IMR-90 (cell line): Measurements from ENCODE around the gene APOC1. TPM values are rescaled to one million over a fixed set of nuclear protein-coding genes. Genes with fewer than 3 reads are reported as not detected.

Experiments used
- ATAC-seq: fragments of 200-7000 bp; cut with Tn5 transposase; 2 replicates; pipeline ENCODE4 v1.9.1; 2020; ENCODE audit warnings: low read depth, mild to moderate bottlenecking, moderate library complexity
- BruUV-seq: library from RNA; stranded (reverse); fragments of 400-500 nt; replicated peaks from 2 replicates; lab custom pipeline; 2021; lab: Mats Ljungman, UMichigan
- CTCF ChIA-PET: fragments of 300-600 bp; formaldehyde crosslinking; extraction: SDS; loops from one replicate; lab custom pipeline; 2021; ENCODE audit warnings: antibody characterized with exemption; lab: Yijun Ruan, JAX
- POLR2A ChIA-PET: fragments of 300-600 bp; sonication (Branson Sonifier 250); formaldehyde crosslinking; loops from one replicate; lab custom pipeline; 2022; ENCODE audit warnings: antibody characterized with exemption; ENCODE audit not compliant: unreplicated experiment; lab: Charles Lee
- DNase-seq: peaks from one replicate; pipeline ENCODE4 v3.0.0; 2013
- H2AFZ ChIP-seq: replicated peaks from 2 replicates; pipeline ENCODE3; 2013; ENCODE audit warnings: low read length, mild to moderate bottlenecking; ENCODE audit not compliant: poor library complexity
- H2AK5ac ChIP-seq: 2 replicates; pipeline ENCODE4 v1.6.1; 2013; ENCODE audit warnings: low read depth, low read length, inconsistent platforms
- H2AK9ac ChIP-seq: replicated peaks from 2 replicates; pipeline ENCODE3; 2013; ENCODE audit warnings: mild to moderate bottlenecking, low read depth, low read length, moderate library complexity; ENCODE audit not compliant: poor library complexity
- H2BK120ac ChIP-seq: 2 replicates; pipeline ENCODE4 v1.6.1; 2013; ENCODE audit warnings: low read depth, low read length, inconsistent platforms
- H2BK15ac ChIP-seq: 3 replicates; pipeline ENCODE4 v1.6.1; 2013; ENCODE audit warnings: low read depth, low read length, inconsistent platforms
- H2BK20ac ChIP-seq: 2 replicates; pipeline ENCODE4 v1.6.1; 2013; ENCODE audit warnings: low read depth, mild to moderate bottlenecking, inconsistent platforms, low read length, moderate library complexity
- H2BK5ac ChIP-seq: 2 replicates; pipeline ENCODE4 v1.6.1; 2013; ENCODE audit warnings: mild to moderate bottlenecking, low read depth, low read length, inconsistent platforms; ENCODE audit not compliant: poor library complexity, severe bottlenecking
- H3K14ac ChIP-seq: replicated peaks from 2 replicates; pipeline ENCODE4 v1.6.1; 2013; ENCODE audit warnings: low read depth, low read length, inconsistent platforms
- H3K18ac ChIP-seq: 2 replicates; pipeline ENCODE4 v1.6.1; 2013; ENCODE audit warnings: low read depth, low read length, control low read depth
- H3K23ac ChIP-seq: 2 replicates; pipeline ENCODE4 v1.6.1; 2013; ENCODE audit warnings: low read depth, low read length, inconsistent platforms
- H3K27ac ChIP-seq: 2 replicates; pipeline ENCODE4 v1.5.1; 2013; ENCODE audit warnings: mild to moderate bottlenecking, control low read depth, low read length; ENCODE audit not compliant: insufficient read depth
- H3K27me3 ChIP-seq: 2 replicates; pipeline ENCODE4 v1.6.1; 2013; ENCODE audit warnings: low read length; ENCODE audit not compliant: control insufficient read depth, insufficient read depth
- H3K36me3 ChIP-seq: 2 replicates; pipeline ENCODE4 v1.6.1; 2013; ENCODE audit warnings: low read length, mixed read lengths; ENCODE audit not compliant: control insufficient read depth, insufficient read depth
- H3K4ac ChIP-seq: 2 replicates; pipeline ENCODE4 v1.6.1; 2013; ENCODE audit warnings: low read depth, low read length, inconsistent platforms
- H3K4me1 ChIP-seq: 2 replicates; pipeline ENCODE4 v1.6.1; 2013; ENCODE audit warnings: low read length, mixed read lengths; ENCODE audit not compliant: control insufficient read depth, insufficient read depth
- H3K4me2 ChIP-seq: 2 replicates; pipeline ENCODE4 v1.6.1; 2013; ENCODE audit warnings: low read depth, mild to moderate bottlenecking, control low read depth, low read length, moderate library complexity
- H3K4me3 ChIP-seq: 2 replicates; pipeline ENCODE4 v1.5.1; 2013; ENCODE audit warnings: low read depth, mild to moderate bottlenecking, control low read depth, low read length, moderate library complexity; ENCODE audit not compliant: insufficient read depth
- H3K56ac ChIP-seq: 2 replicates; pipeline ENCODE4 v1.6.1; 2013; ENCODE audit warnings: low read length, inconsistent platforms; ENCODE audit not compliant: insufficient read depth; ENCODE audit errors: extremely low read depth
- H3K79me1 ChIP-seq, 2 experiments: 2 replicates each; pipeline ENCODE4 v1.6.1; 2013; ENCODE audit warnings: low read length in 2 of 2, inconsistent platforms in 1 of 2, low read depth in 1 of 2
- H3K9ac ChIP-seq: 2 replicates; pipeline ENCODE4 v1.6.1; 2013; ENCODE audit warnings: low read depth, low read length, control low read depth
- H3K9me1 ChIP-seq: 2 replicates; pipeline ENCODE4 v1.6.1; 2013; ENCODE audit warnings: low read length, inconsistent platforms; ENCODE audit not compliant: insufficient read depth
- H3K9me3 ChIP-seq: 2 replicates; pipeline ENCODE4 v1.6.1; 2013; ENCODE audit warnings: low read length; ENCODE audit not compliant: control insufficient read depth, insufficient read depth
- H4K20me1 ChIP-seq: 2 replicates; pipeline ENCODE4 v1.6.1; 2013; ENCODE audit warnings: low read length, inconsistent platforms; ENCODE audit not compliant: insufficient read depth
- H4K5ac ChIP-seq: 2 replicates; pipeline ENCODE4 v1.6.1; 2013; ENCODE audit warnings: mild to moderate bottlenecking, low read depth, low read length, control low read depth
- H4K8ac ChIP-seq, 2 experiments: 2 replicates each; pipeline ENCODE4 v1.6.1; 2013; ENCODE audit warnings: low read depth in 2 of 2, low read length in 2 of 2, control low read depth in 1 of 2, inconsistent platforms in 1 of 2
- H4K91ac ChIP-seq: 2 replicates; pipeline ENCODE4 v1.6.1; 2013; ENCODE audit warnings: low read depth, low read length, inconsistent platforms; ENCODE audit not compliant: insufficient read depth
- BHLHE40 ChIP-seq: fragments of 150-350 bp; IDR thresholded peaks from 2 replicates; pipeline ENCODE4 v1.6.1; 2016; ENCODE audit warnings: mild to moderate bottlenecking, low read depth, low read length
- CEBPB ChIP-seq: IDR thresholded peaks from 2 replicates; pipeline ENCODE4 v1.6.1; 2012; ENCODE audit warnings: low read depth, low read length, improper control_type of control experiment
- CHD1 ChIP-seq: IDR thresholded peaks from 2 replicates; pipeline ENCODE4 v1.6.1; 2012; ENCODE audit warnings: low read depth, low read length, improper control_type of control experiment
- CTCF ChIP-seq: conservative IDR thresholded peaks from 2 replicates; pipeline ENCODE4 v1.5.1; 2012; ENCODE audit warnings: mild to moderate bottlenecking, low read depth, low read length, improper control_type of control experiment
- FOS ChIP-seq: fragments of 150-350 bp; IDR thresholded peaks from 2 replicates; pipeline ENCODE4 v1.6.1; 2016; ENCODE audit warnings: low read depth, low read length
- MAFK ChIP-seq: IDR thresholded peaks from 2 replicates; pipeline ENCODE4 v1.6.1; 2012; ENCODE audit warnings: low read depth, low read length, improper control_type of control experiment
- MAZ ChIP-seq: IDR thresholded peaks from 2 replicates; pipeline ENCODE4 v1.6.1; 2012; ENCODE audit warnings: low read depth, mild to moderate bottlenecking, low read length, improper control_type of control experiment, moderate library complexity, borderline replicate concordance
- NFE2L2 ChIP-seq: fragments of 150-350 bp; IDR thresholded peaks from 2 replicates; pipeline ENCODE4 v1.6.1; 2016; ENCODE audit warnings: low read depth, mild to moderate bottlenecking, low read length
- POLR2A ChIP-seq: IDR thresholded peaks from 2 replicates; pipeline ENCODE4 v1.6.1; 2012; ENCODE audit warnings: mild to moderate bottlenecking, low read depth, low read length
- RCOR1 ChIP-seq: IDR thresholded peaks from 2 replicates; pipeline ENCODE4 v1.6.1; 2012; ENCODE audit warnings: mild to moderate bottlenecking, low read length, improper control_type of control experiment; ENCODE audit not compliant: insufficient replicate concordance
- RFX5 ChIP-seq: IDR thresholded peaks from 2 replicates; pipeline ENCODE4 v1.8.0; 2012; ENCODE audit warnings: low read depth, mild to moderate bottlenecking, low read length, moderate library complexity
- SMC3 ChIP-seq: fragments of 150-350 bp; IDR thresholded peaks from 2 replicates; pipeline ENCODE4 v1.6.1; 2016; ENCODE audit warnings: low read depth, mild to moderate bottlenecking, antibody characterized with exemption, low read length, moderate library complexity
- USF2 ChIP-seq: fragments of 150-350 bp; IDR thresholded peaks from 2 replicates; pipeline ENCODE4 v1.6.1; 2017; ENCODE audit warnings: mild to moderate bottlenecking, antibody characterized with exemption, low read length, low read depth
- WGBS, 2 experiments: methylation state at CpG; one replicate each; pipeline versions ENCODE4 v1.1.5 to v1.1.7; 2013; ENCODE audit warnings: missing lambda C conversion rate in 2 of 2; ENCODE audit not compliant: insufficient read length in 1 of 2; ENCODE audit errors: extremely low coverage in 2 of 2; 5-methylcytosine and 5-hydroxymethylcytosine counted together
- dilution Hi-C: fragments of 300-500 bp; cut with HindIII; formaldehyde crosslinking; loops from one replicate; pipeline ENCODE4 v1.14.3; 2018; ENCODE audit warnings: low sequenced_read_pairs; ENCODE audit not compliant: unreplicated experiment
- in situ Hi-C: fragments of 300-500 bp; cut with MboI; formaldehyde crosslinking; loops from 3 replicates; pipeline ENCODE4 v1.14.3; 2019; ENCODE audit warnings: low sequenced_read_pairs, inconsistent platforms, mixed read lengths
- intact Hi-C: fragments of 100-400 bp; cut with micrococcal nuclease; formaldehyde crosslinking; loops from 2 replicates; pipeline ENCODE4 v1.10.0; 2022
- polyA plus RNA-seq, 3 experiments: library from polyadenylated mRNA; depleted of rRNA; stranded (reverse); fragments of >200 nt; gene quantifications; 2 replicates each; pipeline ENCODE4 v1.2.3, GENCODE V29; 2012; ENCODE audit warnings: low replicate concordance in 1 of 3
- total RNA-seq: library from RNA; depleted of rRNA; stranded (reverse); fragments of >200 nt; gene quantifications from 2 replicates; pipeline ENCODE4 v1.2.3, GENCODE V29; 2012

Gene APOC1
- total and polyA plus RNA-seq, 2 of the 4 experiments (the other 2 are of a cell fraction) = 1.1 TPM; not detected in 1

GRCh38 chr19:44872661-44873060, 41.7 kb upstream of the APOC1 start:
- peaks cover 2% of the 10 kb centered on the region; the same call in 1 of the 2 replicates for H3K4me1 ChIP-seq
- H2BK120ac ChIP-seq = no peak overlapping the region
- peaks cover 8% of the 10 kb centered on the region; the same call in 1 of the 2 replicates for H3K9me1 ChIP-seq
- WGBS, 2 experiments = 14% methylated on average over 1 of the region's 4 CpGs; no CpG with 5 or more reads in 1 of the 2 experiments
- POLR2A ChIA-PET = no interaction called here
- no peak overlapping the region for H3K9ac ChIP-seq
- no peak overlapping the region for H3K27ac ChIP-seq
- ATAC-seq (no peak), DNase-seq (no peak)
- no peak overlapping the region for H3K4ac ChIP-seq
- H3K27me3 ChIP-seq = no peaks in the 10 kb centered on the region
- no peak for TF ChIP-seq FOS
- no peak for TF ChIP-seq SMC3
- TF ChIP-seq CEBPB = no peak
- no peak for TF ChIP-seq RFX5
- TF ChIP-seq CTCF = no peak
- TF ChIP-seq POLR2A = no peak
- no peak for TF ChIP-seq NFE2L2
- no peak for TF ChIP-seq RCOR1
- no peak for TF ChIP-seq USF2
- no peak for TF ChIP-seq MAZ
- TF ChIP-seq BHLHE40 = no peak
- no peak for TF ChIP-seq MAFK
- TF ChIP-seq CHD1 = no peak
- H3K18ac ChIP-seq = no peak overlapping the region
- CTCF ChIA-PET = no interaction called here
- H3K4me3 ChIP-seq = no peak overlapping the region
- H2AFZ ChIP-seq = no peak overlapping the region
- H3K14ac ChIP-seq = no peak overlapping the region
- no TSS peak for BruUV-seq
- H3K56ac ChIP-seq = no peak overlapping the region
- no peak overlapping the region for H3K4me2 ChIP-seq
- H2BK15ac ChIP-seq = no peak overlapping the region
- no peak overlapping the region for H4K8ac ChIP-seq
- in situ Hi-C loops = no loop called here
- dilution Hi-C loops = no loop called here
- no peak overlapping the region for H2BK5ac ChIP-seq
- H4K91ac ChIP-seq = no peak overlapping the region
- H4K20me1 ChIP-seq = peaks cover 32% of the 10 kb centered on the region
- no peak overlapping the region for H2AK5ac ChIP-seq
- peaks cover 30 to 84% of the 10 kb centered on the region in 2 experiments for H3K79me1 ChIP-seq
- H3K36me3 ChIP-seq = peaks cover 76% of the 10 kb centered on the region
- H2AK9ac ChIP-seq = no peak overlapping the region
- H4K5ac ChIP-seq = no peak overlapping the region
- no peaks in the 10 kb centered on the region for H3K9me3 ChIP-seq
- no peak overlapping the region for H2BK20ac ChIP-seq
- H3K23ac ChIP-seq = no peak overlapping the region
- intact Hi-C loops = no loop called here
